Adrenal gland (tissue), 12 donors: ENCODE data around the gene MRPS10. TPM values are rescaled to one million over a fixed set of nuclear protein-coding genes. Genes with fewer than 3 reads are reported as not detected.
A peak's percentile ranks its signal among the peaks of the same experiment; 100 is the strongest.

Experiments used
- DNase-seq, 7 donors: peaks; one replicate each; pipeline ENCODE4 v3.0.0-alpha.2; 2019 to 2020
- H3K27ac ChIP-seq, 5 donors: fragments of 200-600 bp; sonication (generic) in 4 of 5; 1 replicate in 3 of 5; 2 replicates in 2 of 5; pipeline versions ENCODE4 v1.5.1 to v1.8.0; 2016 to 2020; ENCODE audit warnings: mild to moderate bottlenecking in 1 of 5
- H3K27me3 ChIP-seq: fragments of 200-600 bp; 2 replicates; pipeline ENCODE4 v1.8.0; 2021
- H3K36me3 ChIP-seq, 2 donors: fragments of 200-600 bp; replicated peaks in 1 of 2; 1 replicate in 1 of 2; 2 replicates in 1 of 2; pipeline versions ENCODE4 v1.5.1 to v1.8.0; 2018 to 2022
- H3K4me1 ChIP-seq, 2 donors: fragments of 200-600 bp; replicated peaks in 1 of 2; 1 replicate in 1 of 2; 2 replicates in 1 of 2; pipeline versions ENCODE4 v1.5.1 to v1.8.0; 2018 to 2021
- H3K4me3 ChIP-seq, 4 donors: fragments of 200-600 bp; sonication (generic) in 3 of 4; one replicate each; pipeline ENCODE4 v1.5.1; 2016 to 2018
- H3K9me3 ChIP-seq, 3 donors: fragments of 200-600 bp; sonication (generic) in 1 of 3; replicated peaks in 1 of 3; 1 replicate in 2 of 3; 2 replicates in 1 of 3; pipeline versions ENCODE4 v1.5.1 to v1.8.0; 2016 to 2021
- CTCF ChIP-seq, 6 experiments: fragments of 450-650 bp in 4 of 6; fragments of 200-600 bp in 2 of 6; sonication (generic) in 1 of 6; IDR thresholded peaks; 1 replicate in 5 of 6; 2 replicates in 1 of 6; pipeline versions ENCODE4 v1.5.1 to v1.8.0; 2016 to 2021; ENCODE audit warnings: antibody characterized with exemption in 6 of 6, mild to moderate bottlenecking in 2 of 6, moderate library complexity in 1 of 6
- POLR2A ChIP-seq, 2 donors: fragments of 450-650 bp; IDR thresholded peaks; one replicate each; pipeline ENCODE4 v1.6.1; 2017; ENCODE audit warnings: antibody characterized with exemption in 2 of 2, mild to moderate bottlenecking in 2 of 2, moderate library complexity in 1 of 2
- WGBS, 4 donors: extraction: QIAGEN DNeasy Blood & Tissue Kit in 2 of 4; methylation state at CpG; one replicate each; pipeline versions ENCODE4 v1.1.5 to v1.1.7; 2013 to 2017; 5-methylcytosine and 5-hydroxymethylcytosine counted together
- intact Hi-C, 2 donors: fragments of 100-400 bp; cut with DNase I; formaldehyde crosslinking; loops; one replicate each; pipeline versions ENCODE4 v1.14.1 to v1.15.0; 2022 to 2023
- polyA plus RNA-seq, 3 donors: library from polyadenylated mRNA; stranded (reverse); fragments of 200-250 nt in 2 of 3; fragments of 350-450 nt in 1 of 3; fragmentation: Illumina TruSeq in 1 of 3; extraction: RNeasy Lipid Tissue Mini Kit (QIAGEN cat#74804) in 1 of 3; gene quantifications; one replicate each; pipeline ENCODE4 v1.2.3, GENCODE V29; 2013 to 2014
- total RNA-seq, 9 donors: library from RNA; depleted of rRNA in 4 of 9; stranded (reverse); fragments of >200 nt in 4 of 9; fragments of 120-200 nt in 1 of 9; fragmentation: NEBNext Ultra II Directional in 1 of 9; extraction: Animal tissue kit (Norgen Biotek cat#: 25700) in 1 of 9; gene quantifications; one replicate each; pipeline versions ENCODE4 v1.1.0 to v1.2.4, GENCODE V29; 2013 to 2023
- donor health status: healthy with polysubstance abuse.
- donor health status: Bipolar disorder and iron deficiency.
- donor health status: DM: yes; HTN: yes; CAD: no.
- donor health status: DM: no; HTN: no; CAD: no.
- donor health status: DM: no; HTN: no; CAD: no.
- donor health status: DM: yes; HTN: yes; CAD: no.

MRPS10 gene
- total and polyA plus RNA-seq, 12 donors, result 14.7 to 67.4 (median 34.0) TPM

GRCh38 chr6:42201382-42201781 is 16.3 kb downstream of the MRPS10 start:
- Histone ChIP-seq H3K4me3 (no peak overlapping the region), H3K4me1 (no peaks in the 10 kb centered on the region), H3K9me3 (no peaks in the 10 kb centered on the region), H3K27ac (no peak overlapping the region), H3K27me3 (no peaks in the 10 kb centered on the region), H3K36me3 (peaks cover 0 to 3% of the 10 kb centered on the region in 2 donors)
- TF ChIP-seq POLR2A (IDR thresholded peaks at IDR 0.05) (no peak), CTCF (IDR thresholded peaks at IDR 0.05) (no peak)
- no peak for DNase-seq
- WGBS, 4 donors, result 34 to 44% (median 39%) methylated on average over 3 of the region's 3 CpGs
- intact Hi-C loops, result no loop called here

- DNase-seq, result no peak
- TF ChIP-seq CTCF (IDR thresholded peaks at IDR 0.05) (no peak), POLR2A (IDR thresholded peaks at IDR 0.05) (no peak)
- intact Hi-C loops, result no loop called here
- no peak overlapping the region for H3K27ac ChIP-seq
- H3K4me1 ChIP-seq, result no peaks in the 10 kb centered on the region
- H3K9me3 ChIP-seq, result no peaks in the 10 kb centered on the region
- H3K4me3 ChIP-seq, result no peak overlapping the region
- H3K36me3 ChIP-seq, result no peaks in the 10 kb centered on the region
- no peaks in the 10 kb centered on the region for H3K27me3 ChIP-seq
- WGBS, 4 donors, result 64 to 90% (median 78%) methylated on average over 1 of the region's 1 CpG
Measured at GRCh38 chr6:42200035-42200434, 17.6 kb downstream of the MRPS10 start.

- TF ChIP-seq POLR2A (IDR thresholded peaks at IDR 0.05), result no peak
- no peak for TF ChIP-seq CTCF (IDR thresholded peaks at IDR 0.05)
- no peaks in the 10 kb centered on the region for H3K36me3 ChIP-seq
- no peak overlapping the region for H3K27ac ChIP-seq
- intact Hi-C loops, result no loop called here
- DNase-seq, result peak in 1 of 7 donors; percentile 16
- H3K9me3 ChIP-seq, result no peaks in the 10 kb centered on the region
- no peaks in the 10 kb centered on the region for H3K27me3 ChIP-seq
- H3K4me3 ChIP-seq, result no peak overlapping the region
- 88 to 95% (median 92%) methylated on average over 5 of the region's 5 CpGs for WGBS, 4 donors
- no peaks in the 10 kb centered on the region for H3K4me1 ChIP-seq
Measured at GRCh38 chr6:42199106-42199981, 18.3 kb downstream of the MRPS10 start.

GRCh38 chr6:42197555-42198362 is 19.9 kb downstream of the MRPS10 start:
- no peaks in the 10 kb centered on the region for H3K27me3 ChIP-seq
- 74 to 84% (median 80%) methylated on average over 13 of the region's 13 CpGs for WGBS, 4 donors
- no peak overlapping the region for H3K27ac ChIP-seq
- intact Hi-C loops, result no loop called here
- no peaks in the 10 kb centered on the region for H3K9me3 ChIP-seq
- DNase-seq, result peak in 1 of 7 donors; percentile 12
- no peak overlapping the region for H3K4me3 ChIP-seq
- TF ChIP-seq CTCF (IDR thresholded peaks at IDR 0.05) (no peak), POLR2A (IDR thresholded peaks at IDR 0.05) (no peak)
- no peaks in the 10 kb centered on the region for H3K36me3 ChIP-seq
- peaks cover 0 to 6% of the 10 kb centered on the region in 2 donors for H3K4me1 ChIP-seq
